Liver (tissue), 9 donors: ENCODE results near the gene CAPN15. TPM values are rescaled to one million over a fixed set of nuclear protein-coding genes. Genes with fewer than 3 reads are reported as not detected.

Source experiments
- DNase-seq: peaks from one replicate; pipeline ENCODE4 v3.0.0-alpha.2; 2017; ENCODE audit warnings: low spot score
- H3K27ac ChIP-seq, 2 donors: one replicate each; pipeline ENCODE4 v1.7.0; 2013; ENCODE audit warnings: inconsistent platforms in 2 of 2, low read length in 2 of 2, control low read depth in 1 of 2, low read depth in 1 of 2, mild to moderate bottlenecking in 1 of 2
- H3K27me3 ChIP-seq, 4 donors: one replicate each; pipeline versions ENCODE4 v1.6.1 to v1.7.0; 2013; ENCODE audit warnings: low read length in 3 of 4, inconsistent platforms in 1 of 4, mild to moderate bottlenecking in 1 of 4, moderate library complexity in 1 of 4; ENCODE audit not compliant: control insufficient read depth in 4 of 4, insufficient read depth in 4 of 4
- H3K36me3 ChIP-seq, 4 donors: one replicate each; pipeline versions ENCODE4 v1.6.1 to v1.7.0; 2013; ENCODE audit warnings: low read length in 3 of 4, mild to moderate bottlenecking in 3 of 4, low read depth in 1 of 4, moderate library complexity in 1 of 4; ENCODE audit not compliant: control insufficient read depth in 4 of 4, insufficient read depth in 3 of 4
- H3K4me1 ChIP-seq, 4 donors: one replicate each; pipeline versions ENCODE4 v1.6.1 to v1.7.0; 2013; ENCODE audit warnings: low read length in 3 of 4, mild to moderate bottlenecking in 3 of 4, moderate library complexity in 1 of 4; ENCODE audit not compliant: control insufficient read depth in 4 of 4, insufficient read depth in 4 of 4
- H3K4me3 ChIP-seq, 3 donors: one replicate each; pipeline versions ENCODE4 v1.6.1 to v1.7.0; 2013; ENCODE audit warnings: low read length in 3 of 3, control low read depth in 1 of 3, low read depth in 1 of 3, mild to moderate bottlenecking in 1 of 3
- H3K9ac ChIP-seq, 2 donors: one replicate each; pipeline ENCODE4 v1.7.0; 2013; ENCODE audit warnings: low read length in 2 of 2, mild to moderate bottlenecking in 2 of 2, moderate library complexity in 2 of 2, control low read depth in 1 of 2, low read depth in 1 of 2
- H3K9me3 ChIP-seq, 4 donors: one replicate each; pipeline versions ENCODE4 v1.6.1 to v1.7.0; 2013; ENCODE audit warnings: low read length in 3 of 4; ENCODE audit not compliant: control insufficient read depth in 4 of 4
- ATF3 ChIP-seq: IDR thresholded peaks from 2 replicates; pipeline ENCODE4 v1.6.1; 2016; ENCODE audit warnings: antibody characterized with exemption
- CTCF ChIP-seq: fragments of 150-350 bp; IDR thresholded peaks from 2 replicates; pipeline ENCODE4 v1.5.1; 2017; ENCODE audit warnings: improper control_type of control experiment, low read depth, low read length; ENCODE audit not compliant: missing input control
- EGR1 ChIP-seq, 2 donors: IDR thresholded peaks; 2 replicates each; pipeline ENCODE4 v1.6.1; 2016 to 2018; ENCODE audit warnings: antibody characterized with exemption in 2 of 2, low read depth in 2 of 2
- FOXA1 ChIP-seq: IDR thresholded peaks from 2 replicates; pipeline ENCODE4 v1.6.1; 2016; ENCODE audit warnings: antibody characterized with exemption
- FOXA2 ChIP-seq: IDR thresholded peaks from 2 replicates; pipeline ENCODE4 v1.6.1; 2016; ENCODE audit warnings: antibody characterized with exemption
- GABPA ChIP-seq, 2 donors: IDR thresholded peaks in 1 of 2; conservative IDR thresholded peaks in 1 of 2; 2 replicates each; pipeline ENCODE4 v1.6.1; 2016; ENCODE audit warnings: antibody characterized with exemption in 2 of 2, mild to moderate bottlenecking in 1 of 2, moderate library complexity in 1 of 2
- HNF4A ChIP-seq, 2 donors: conservative IDR thresholded peaks; 2 replicates each; pipeline ENCODE4 v1.6.1; 2016; ENCODE audit warnings: antibody characterized with exemption in 2 of 2, mild to moderate bottlenecking in 2 of 2
- HNF4G ChIP-seq: IDR thresholded peaks from 2 replicates; pipeline ENCODE4 v1.6.1; 2016; ENCODE audit warnings: antibody characterized with exemption
- JUND ChIP-seq, 2 donors: IDR thresholded peaks; 2 replicates each; pipeline ENCODE4 v1.6.1; 2016; ENCODE audit warnings: antibody characterized with exemption in 2 of 2
- NR2F2 ChIP-seq: IDR thresholded peaks from 2 replicates; pipeline ENCODE4 v1.6.1; 2016; ENCODE audit warnings: antibody characterized with exemption
- RAD21 ChIP-seq, 2 donors: IDR thresholded peaks; 2 replicates each; pipeline ENCODE4 v1.6.1; 2016; ENCODE audit warnings: antibody characterized with exemption in 2 of 2, mild to moderate bottlenecking in 2 of 2
- REST ChIP-seq: IDR thresholded peaks from 2 replicates; pipeline ENCODE4 v1.6.1; 2016; ENCODE audit warnings: antibody characterized with exemption, mild to moderate bottlenecking
- RXRA ChIP-seq, 2 donors: IDR thresholded peaks; 2 replicates each; pipeline ENCODE4 v1.6.1; 2017 to 2018; ENCODE audit warnings: antibody characterized with exemption in 2 of 2, mild to moderate bottlenecking in 1 of 2
- SP1 ChIP-seq: IDR thresholded peaks from 2 replicates; pipeline ENCODE4 v1.6.1; 2018; ENCODE audit warnings: antibody characterized with exemption, mild to moderate bottlenecking
- TAF1 ChIP-seq: conservative IDR thresholded peaks from 2 replicates; pipeline ENCODE4 v1.6.1; 2016; ENCODE audit warnings: antibody characterized with exemption, mild to moderate bottlenecking
- YY1 ChIP-seq: IDR thresholded peaks from 2 replicates; pipeline ENCODE4 v1.6.1; 2016; ENCODE audit warnings: antibody characterized with exemption, mild to moderate bottlenecking
- WGBS: extraction: QIAGEN DNeasy Blood & Tissue Kit; methylation state at CpG from one replicate; pipeline ENCODE4 v1.1.7; 2013; 5-methylcytosine and 5-hydroxymethylcytosine counted together
- polyA plus RNA-seq, 2 donors: library from polyadenylated mRNA; stranded (reverse) in 1 of 2; unstranded in 1 of 2; fragments of 200-250 nt in 1 of 2; fragments of >200 nt in 1 of 2; fragmentation: Nextera tagmentation in 1 of 2; extraction: Ambion mirVana in 1 of 2; gene quantifications; one replicate each; pipeline versions ENCODE4 v1.2.1 to v1.2.3, GENCODE V29; 2013 to 2015
- total RNA-seq, 2 donors: library from RNA; depleted of rRNA; stranded (reverse); fragments of >200 nt; gene quantifications; one replicate each; pipeline ENCODE4 v1.2.3, GENCODE V29; 2014
- TF ChIP-seq, protein P1 (sequence below): IDR thresholded peaks from 2 replicates; pipeline ENCODE4 v1.6.1; 2016; ENCODE audit warnings: antibody characterized with exemption
- TF ChIP-seq, protein P2 (sequence below): IDR thresholded peaks from 2 replicates; pipeline ENCODE4 v1.6.1; 2016; ENCODE audit warnings: antibody characterized with exemption
- donor health status: healthy.
- donor health status: healthy.
- donor health status: healthy.
- donor health status: healthy.
- donor health status: healthy.

The CAPN15 gene
- total and polyA plus RNA-seq, 4 donors = 5.9 to 37.2 (median 21.6) TPM

- no peak overlapping the region for H3K9ac ChIP-seq
- peaks cover 0 to 24% (median 12%) of the 10 kb centered on the region in 4 donors for H3K36me3 ChIP-seq
- no peaks in the 10 kb centered on the region for H3K27me3 ChIP-seq
- peaks cover 0 to 14% (median 9%) of the 10 kb centered on the region in 4 donors for H3K4me1 ChIP-seq
- H3K9me3 ChIP-seq = no peaks in the 10 kb centered on the region
- WGBS = 96% methylated on average over 54 of the region's 54 CpGs
- TF ChIP-seq GABPA (IDR thresholded peaks at IDR 0.05 in 1 of 2, conservative IDR thresholded peaks at IDR 0.05 in 1 of 2) (no peak), SP1 (no peak), JUND (IDR thresholded peaks at IDR 0.05) (no peak), EGR1 (IDR thresholded peaks at IDR 0.05; ENCODE audit: low read depth in 2 of 2) (no peak), RAD21 (IDR thresholded peaks at IDR 0.05) (no peak), NR2F2 (no peak), FOXA2 (no peak), REST (no peak), FOXA1 (no peak), RXRA (IDR thresholded peaks at IDR 0.05) (no peak), HNF4A (conservative IDR thresholded peaks at IDR 0.05) (no peak), YY1 (no peak), HNF4G (no peak), ATF3 (no peak), CTCF (no peak), TAF1 (no peak)
- TF ChIP-seq, protein P1, sequence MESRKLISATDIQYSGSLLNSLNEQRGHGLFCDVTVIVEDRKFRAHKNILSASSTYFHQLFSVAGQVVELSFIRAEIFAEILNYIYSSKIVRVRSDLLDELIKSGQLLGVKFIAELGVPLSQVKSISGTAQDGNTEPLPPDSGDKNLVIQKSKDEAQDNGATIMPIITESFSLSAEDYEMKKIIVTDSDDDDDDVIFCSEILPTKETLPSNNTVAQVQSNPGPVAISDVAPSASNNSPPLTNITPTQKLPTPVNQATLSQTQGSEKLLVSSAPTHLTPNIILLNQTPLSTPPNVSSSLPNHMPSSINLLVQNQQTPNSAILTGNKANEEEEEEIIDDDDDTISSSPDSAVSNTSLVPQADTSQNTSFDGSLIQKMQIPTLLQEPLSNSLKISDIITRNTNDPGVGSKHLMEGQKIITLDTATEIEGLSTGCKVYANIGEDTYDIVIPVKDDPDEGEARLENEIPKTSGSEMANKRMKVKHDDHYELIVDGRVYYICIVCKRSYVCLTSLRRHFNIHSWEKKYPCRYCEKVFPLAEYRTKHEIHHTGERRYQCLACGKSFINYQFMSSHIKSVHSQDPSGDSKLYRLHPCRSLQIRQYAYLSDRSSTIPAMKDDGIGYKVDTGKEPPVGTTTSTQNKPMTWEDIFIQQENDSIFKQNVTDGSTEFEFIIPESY = no peak
- TF ChIP-seq, protein P2, sequence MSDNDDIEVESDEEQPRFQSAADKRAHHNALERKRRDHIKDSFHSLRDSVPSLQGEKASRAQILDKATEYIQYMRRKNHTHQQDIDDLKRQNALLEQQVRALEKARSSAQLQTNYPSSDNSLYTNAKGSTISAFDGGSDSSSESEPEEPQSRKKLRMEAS = no peak
- DNase-seq = no peak
- no peak overlapping the region for H3K27ac ChIP-seq
- no peak overlapping the region for H3K4me3 ChIP-seq
These were observed 22.2 kb downstream of the CAPN15 start for GRCh38 chr16:549544-550263.
